Adrenal gland (tissue), 5 donors: ENCODE measurements around the gene TTC22.

ENCODE experiments used
- POLR2A ChIP-seq, 2 donors: fragments of 450-650 bp; IDR thresholded peaks; one replicate each; pipeline ENCODE4 v1.6.1; 2017; ENCODE audit warnings: antibody characterized with exemption in 2 of 2, mild to moderate bottlenecking in 2 of 2, moderate library complexity in 1 of 2
- TF ChIP-seq, protein P1 (sequence below), 6 experiments: fragments of 450-650 bp in 4 of 6; fragments of 200-600 bp in 2 of 6; sonication (generic) in 1 of 6; IDR thresholded peaks; 1 replicate in 5 of 6; 2 replicates in 1 of 6; pipeline versions ENCODE4 v1.5.1 to v1.8.0; 2016 to 2021; ENCODE audit warnings: antibody characterized with exemption in 6 of 6, mild to moderate bottlenecking in 2 of 6, moderate library complexity in 1 of 6
- donor health status: DM: no; HTN: no; CAD: no.

DNA sequence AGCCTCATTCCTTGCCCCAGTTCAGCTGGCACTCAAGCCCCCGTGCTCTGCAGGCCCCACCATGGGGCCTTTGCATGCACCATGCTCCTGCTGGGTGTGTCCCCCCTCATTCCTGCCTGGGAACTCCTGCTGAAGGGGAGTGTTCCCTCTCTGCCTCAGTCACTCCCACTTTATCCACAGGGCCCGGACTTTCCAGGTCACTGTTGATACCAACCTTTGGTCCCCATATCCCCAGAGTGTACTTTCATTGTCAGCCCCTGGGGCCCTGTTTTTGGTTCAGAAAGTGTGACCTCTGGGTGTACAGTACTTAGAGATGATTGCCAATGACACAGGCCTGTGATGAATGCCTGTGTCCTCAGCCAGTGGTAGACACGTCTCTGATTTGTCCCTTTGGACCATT is 2.9 kb downstream of the TTC22 start:
- TF ChIP-seq, protein P1, sequence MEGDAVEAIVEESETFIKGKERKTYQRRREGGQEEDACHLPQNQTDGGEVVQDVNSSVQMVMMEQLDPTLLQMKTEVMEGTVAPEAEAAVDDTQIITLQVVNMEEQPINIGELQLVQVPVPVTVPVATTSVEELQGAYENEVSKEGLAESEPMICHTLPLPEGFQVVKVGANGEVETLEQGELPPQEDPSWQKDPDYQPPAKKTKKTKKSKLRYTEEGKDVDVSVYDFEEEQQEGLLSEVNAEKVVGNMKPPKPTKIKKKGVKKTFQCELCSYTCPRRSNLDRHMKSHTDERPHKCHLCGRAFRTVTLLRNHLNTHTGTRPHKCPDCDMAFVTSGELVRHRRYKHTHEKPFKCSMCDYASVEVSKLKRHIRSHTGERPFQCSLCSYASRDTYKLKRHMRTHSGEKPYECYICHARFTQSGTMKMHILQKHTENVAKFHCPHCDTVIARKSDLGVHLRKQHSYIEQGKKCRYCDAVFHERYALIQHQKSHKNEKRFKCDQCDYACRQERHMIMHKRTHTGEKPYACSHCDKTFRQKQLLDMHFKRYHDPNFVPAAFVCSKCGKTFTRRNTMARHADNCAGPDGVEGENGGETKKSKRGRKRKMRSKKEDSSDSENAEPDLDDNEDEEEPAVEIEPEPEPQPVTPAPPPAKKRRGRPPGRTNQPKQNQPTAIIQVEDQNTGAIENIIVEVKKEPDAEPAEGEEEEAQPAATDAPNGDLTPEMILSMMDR (IDR thresholded peaks at IDR 0.05) = no peak
- TF ChIP-seq POLR2A (IDR thresholded peaks at IDR 0.05) = no peak
